Gastroesophageal sphincter (tissue), 4 donors: Measurements from ENCODE around the gene TTC9B. TPM values are rescaled to one million over a fixed set of nuclear protein-coding genes. Genes with fewer than 3 reads are reported as not detected.

ENCODE experiments used
- ATAC-seq: fragments of 150-250 bp; one replicate; pipeline ENCODE4 v1.9.1; 2016; ENCODE audit warnings: mild to moderate bottlenecking, moderate library complexity
- H3K27ac ChIP-seq, 4 donors: fragments of 200-600 bp; sonication (generic) in 3 of 4; 1 replicate in 3 of 4; 2 replicates in 1 of 4; pipeline ENCODE4 v1.5.1; 2016 to 2019
- H3K27me3 ChIP-seq: fragments of 200-600 bp; sonication (generic); one replicate; pipeline ENCODE4 v1.5.1; 2019
- H3K36me3 ChIP-seq, 2 donors: fragments of 200-600 bp; sonication (generic); one replicate each; pipeline ENCODE4 v1.5.1; 2019; ENCODE audit warnings: control low read depth in 1 of 2
- H3K4me1 ChIP-seq, 3 donors: fragments of 200-600 bp; sonication (generic); 1 replicate in 2 of 3; 2 replicates in 1 of 3; pipeline ENCODE4 v1.5.1; 2016 to 2019; ENCODE audit warnings: control low read depth in 2 of 3
- H3K4me3 ChIP-seq, 2 donors: fragments of 200-600 bp; sonication (generic); one replicate each; pipeline ENCODE4 v1.5.1; 2019; ENCODE audit warnings: mild to moderate bottlenecking in 1 of 2, moderate library complexity in 1 of 2
- H3K9me3 ChIP-seq, 3 donors: fragments of 200-600 bp; sonication (generic); one replicate each; pipeline ENCODE4 v1.5.1; 2017 to 2019; ENCODE audit warnings: control low read depth in 2 of 3
- CTCF ChIP-seq, 4 experiments: fragments of 200-600 bp in 2 of 4; fragments of 450-650 bp in 2 of 4; sonication (generic) in 1 of 4; IDR thresholded peaks; one replicate each; pipeline ENCODE4 v1.5.1; 2017 to 2019; ENCODE audit warnings: antibody characterized with exemption in 4 of 4, mild to moderate bottlenecking in 2 of 4, moderate library complexity in 2 of 4
- EP300 ChIP-seq: sonication (generic); formaldehyde crosslinking; IDR thresholded peaks from one replicate; pipeline ENCODE4 v1.6.1; 2017; ENCODE audit warnings: antibody characterized with exemption, mild to moderate bottlenecking
- POLR2A ChIP-seq, 2 donors: fragments of 450-650 bp; IDR thresholded peaks; one replicate each; pipeline ENCODE4 v1.6.1; 2017; ENCODE audit warnings: antibody characterized with exemption in 2 of 2, mild to moderate bottlenecking in 2 of 2, moderate library complexity in 1 of 2
- POLR2AphosphoS5 ChIP-seq: sonication (generic); formaldehyde crosslinking; IDR thresholded peaks from one replicate; pipeline ENCODE4 v1.6.1; 2017; ENCODE audit warnings: antibody characterized with exemption
- whole genome bisulfite sequencing, 2 donors: methylation state at CpG; one replicate each; pipeline ENCODE4 v1.1.5; 2018; ENCODE audit warnings: low coverage in 1 of 2; 5-methylcytosine and 5-hydroxymethylcytosine counted together
- total RNA-seq, 4 donors: library from RNA; depleted of rRNA; stranded (reverse); fragments of >200 nt; gene quantifications; one replicate each; pipeline ENCODE4 v1.1.0, GENCODE V29; 2016

Gene TTC9B
- total RNA-seq, 4 donors from 2014 or later = not detected

GRCh38 chr19:40213882-40214570 is 4.2 kb downstream of the TTC9B start:
- no peak overlapping the region for H3K4me3 ChIP-seq
- no peaks in the 10 kb centered on the region for H3K9me3 ChIP-seq
- no peak overlapping the region for H3K27ac ChIP-seq
- no peak for TF ChIP-seq EP300
- TF ChIP-seq CTCF (IDR thresholded peaks at IDR 0.05) = no peak
- TF ChIP-seq POLR2A (IDR thresholded peaks at IDR 0.05) = no peak
- no peak for TF ChIP-seq POLR2AphosphoS5
- WGBS, 2 donors = no CpG with 5 or more reads among the region's 50 CpGs
- H3K27me3 ChIP-seq = peaks cover 34% of the 10 kb centered on the region
- ATAC-seq = no peak
- H3K4me1 ChIP-seq = peaks cover 0 to 18% (median 0%) of the 10 kb centered on the region in 3 donors
- H3K36me3 ChIP-seq = peaks cover 0 to 42% of the 10 kb centered on the region in 2 donors

GRCh38 chr19:40213251-40213829 is 4.8 kb downstream of the TTC9B start:
- Histone ChIP-seq H3K9me3 (no peaks in the 10 kb centered on the region), H3K4me3 (no peak overlapping the region), H3K27ac (no peak overlapping the region), H3K36me3 (peaks cover 0 to 49% of the 10 kb centered on the region in 2 donors), H3K4me1 (peaks cover 0 to 15% (median 0%) of the 10 kb centered on the region in 3 donors), H3K27me3 (peaks cover 27% of the 10 kb centered on the region)
- TF ChIP-seq CTCF (IDR thresholded peaks at IDR 0.05) = no peak
- no peak for TF ChIP-seq POLR2AphosphoS5
- TF ChIP-seq POLR2A (IDR thresholded peaks at IDR 0.05) = no peak
- no peak for TF ChIP-seq EP300
- ATAC-seq = no peak
- 80% methylated on average over 1 of the region's 53 CpGs; no CpG with 5 or more reads in 1 of the 2 donors for WGBS, 2 donors

- no peak overlapping the region for H3K4me3 ChIP-seq
- peaks cover 0 to 68% of the 10 kb centered on the region in 2 donors for H3K36me3 ChIP-seq
- WGBS, 2 donors = 92 to 94% methylated on average over 2 to 3 of the region's 5 CpGs
- peaks cover 3% of the 10 kb centered on the region for H3K27me3 ChIP-seq
- H3K4me1 ChIP-seq = no peaks in the 10 kb centered on the region
- TF ChIP-seq CTCF (IDR thresholded peaks at IDR 0.05) (no peak), POLR2A (IDR thresholded peaks at IDR 0.05) (no peak), EP300 (no peak), POLR2AphosphoS5 (no peak)
- no peak for ATAC-seq
- peaks cover 0 to under 1% (median 0%) of the 10 kb centered on the region in 3 donors for H3K9me3 ChIP-seq
- no peak overlapping the region for H3K27ac ChIP-seq
These were observed 7.3 kb downstream of the TTC9B start for GRCh38 chr19:40210889-40211288.

- Histone ChIP-seq H3K36me3 (peaks cover 0 to 91% of the 10 kb centered on the region in 2 donors), H3K27me3 (no peaks in the 10 kb centered on the region), H3K4me1 (no peaks in the 10 kb centered on the region), H3K4me3 (no peak overlapping the region), H3K27ac (no peak overlapping the region), H3K9me3 (peaks cover 0 to 13% (median 0%) of the 10 kb centered on the region in 3 donors)
- WGBS, 2 donors = 83 to 98% methylated on average over 1 to 5 of the region's 5 CpGs
- no peak for TF ChIP-seq POLR2A (IDR thresholded peaks at IDR 0.05)
- no peak for TF ChIP-seq CTCF (IDR thresholded peaks at IDR 0.05)
- no peak for TF ChIP-seq EP300
- TF ChIP-seq POLR2AphosphoS5 = no peak
- no peak for ATAC-seq
These were observed 9.6 kb downstream of the TTC9B start for GRCh38 chr19:40208602-40209001.

- H3K27me3 ChIP-seq = no peaks in the 10 kb centered on the region
- no peak overlapping the region for H3K4me3 ChIP-seq
- TF ChIP-seq EP300 (no peak), CTCF (IDR thresholded peaks at IDR 0.05) (no peak), POLR2A (IDR thresholded peaks at IDR 0.05) (no peak), POLR2AphosphoS5 (no peak)
- H3K27ac ChIP-seq = no peak overlapping the region
- H3K36me3 ChIP-seq = peaks cover 0 to 95% of the 10 kb centered on the region in 2 donors
- H3K4me1 ChIP-seq = no peaks in the 10 kb centered on the region
- 95% methylated on average over 4 of the region's 21 CpGs; no CpG with 5 or more reads in 1 of the 2 donors for WGBS, 2 donors
- no peak for ATAC-seq
- H3K9me3 ChIP-seq = peaks cover 0 to 13% (median 0%) of the 10 kb centered on the region in 3 donors
These were observed 12.4 kb downstream of the TTC9B start for GRCh38 chr19:40205760-40206159.
